Measurements from ENCODE around the gene GLOD5. TPM values are rescaled to one million over a fixed set of nuclear protein-coding genes. Genes with fewer than 3 reads are reported as not detected.

The GLOD5 gene
- total RNA-seq, 1 donor from 2014 or later: 0.95 TPM

GRCh38 chrX:48776818-48777439, 15.4 kb downstream of the GLOD5 start:
- Histone ChIP-seq H3K27me3 (ENCODE audit: low read depth) (no peaks in the 10 kb centered on the region), H3K36me3 (no peaks in the 10 kb centered on the region), H3K4me1 (no peaks in the 10 kb centered on the region), H3K9me3 (no peaks in the 10 kb centered on the region), H3K27ac (no peak overlapping the region), H3K4me3 (no peak overlapping the region)
- intact Hi-C loops (cut with DNase I): no loop called here
- no peak for ATAC-seq
- DNase-seq: no peak
- TF ChIP-seq CTCF (IDR thresholded peaks at IDR 0.05): no peak

- no peak for ATAC-seq
- Histone ChIP-seq H3K4me1 (no peaks in the 10 kb centered on the region), H3K27ac (no peak overlapping the region), H3K9me3 (no peaks in the 10 kb centered on the region), H3K27me3 (ENCODE audit: low read depth) (no peaks in the 10 kb centered on the region), H3K4me3 (no peak overlapping the region), H3K36me3 (no peaks in the 10 kb centered on the region)
- no peak for TF ChIP-seq CTCF (IDR thresholded peaks at IDR 0.05)
- intact Hi-C loops (cut with DNase I): no loop called here
- DNase-seq: no peak
These were observed 17.9 kb downstream of the GLOD5 start for GRCh38 chrX:48779399-48779798.

GRCh38 chrX:48781705-48782104, 20.2 kb downstream of the GLOD5 start:
- no peak overlapping the region for H3K27ac ChIP-seq
- no peaks in the 10 kb centered on the region for H3K9me3 ChIP-seq
- intact Hi-C loops (cut with DNase I): no loop called here
- no peak overlapping the region for H3K4me3 ChIP-seq
- no peaks in the 10 kb centered on the region for H3K27me3 ChIP-seq (ENCODE audit: low read depth)
- DNase-seq (no peak), ATAC-seq (no peak)
- no peak for TF ChIP-seq CTCF (IDR thresholded peaks at IDR 0.05)
- no peaks in the 10 kb centered on the region for H3K4me1 ChIP-seq
- no peaks in the 10 kb centered on the region for H3K36me3 ChIP-seq

- Histone ChIP-seq H3K9me3 (no peaks in the 10 kb centered on the region), H3K4me3 (no peak overlapping the region), H3K27me3 (ENCODE audit: low read depth) (no peaks in the 10 kb centered on the region), H3K4me1 (no peaks in the 10 kb centered on the region), H3K27ac (no peak overlapping the region), H3K36me3 (no peaks in the 10 kb centered on the region)
- no peak for DNase-seq
- intact Hi-C loops (cut with DNase I): no loop called here
- TF ChIP-seq CTCF (IDR thresholded peaks at IDR 0.05): no peak
- no peak for ATAC-seq
These were observed 20.7 kb downstream of the GLOD5 start for GRCh38 chrX:48782216-48782615.

- intact Hi-C loops (cut with DNase I): no loop called here
- DNase-seq (no peak), ATAC-seq (no peak)
- Histone ChIP-seq H3K27ac (no peak overlapping the region), H3K4me1 (no peaks in the 10 kb centered on the region), H3K36me3 (no peaks in the 10 kb centered on the region), H3K4me3 (no peak overlapping the region), H3K9me3 (no peaks in the 10 kb centered on the region), H3K27me3 (ENCODE audit: low read depth) (no peaks in the 10 kb centered on the region)
- no peak for TF ChIP-seq CTCF (IDR thresholded peaks at IDR 0.05)
These were observed 21.2 kb downstream of the GLOD5 start for GRCh38 chrX:48782795-48783194.

Data from lower lobe of right lung (tissue), 2 donors.